Germinal center (tissue), 1 donor: ENCODE results near the gene ASPM.

ENCODE experiments used
- DNase-seq: peaks from one replicate; pipeline ENCODE4 v3.0.0; 2012; ENCODE audit warnings: mixed read lengths, low spot score

ASPM gene, protein sequence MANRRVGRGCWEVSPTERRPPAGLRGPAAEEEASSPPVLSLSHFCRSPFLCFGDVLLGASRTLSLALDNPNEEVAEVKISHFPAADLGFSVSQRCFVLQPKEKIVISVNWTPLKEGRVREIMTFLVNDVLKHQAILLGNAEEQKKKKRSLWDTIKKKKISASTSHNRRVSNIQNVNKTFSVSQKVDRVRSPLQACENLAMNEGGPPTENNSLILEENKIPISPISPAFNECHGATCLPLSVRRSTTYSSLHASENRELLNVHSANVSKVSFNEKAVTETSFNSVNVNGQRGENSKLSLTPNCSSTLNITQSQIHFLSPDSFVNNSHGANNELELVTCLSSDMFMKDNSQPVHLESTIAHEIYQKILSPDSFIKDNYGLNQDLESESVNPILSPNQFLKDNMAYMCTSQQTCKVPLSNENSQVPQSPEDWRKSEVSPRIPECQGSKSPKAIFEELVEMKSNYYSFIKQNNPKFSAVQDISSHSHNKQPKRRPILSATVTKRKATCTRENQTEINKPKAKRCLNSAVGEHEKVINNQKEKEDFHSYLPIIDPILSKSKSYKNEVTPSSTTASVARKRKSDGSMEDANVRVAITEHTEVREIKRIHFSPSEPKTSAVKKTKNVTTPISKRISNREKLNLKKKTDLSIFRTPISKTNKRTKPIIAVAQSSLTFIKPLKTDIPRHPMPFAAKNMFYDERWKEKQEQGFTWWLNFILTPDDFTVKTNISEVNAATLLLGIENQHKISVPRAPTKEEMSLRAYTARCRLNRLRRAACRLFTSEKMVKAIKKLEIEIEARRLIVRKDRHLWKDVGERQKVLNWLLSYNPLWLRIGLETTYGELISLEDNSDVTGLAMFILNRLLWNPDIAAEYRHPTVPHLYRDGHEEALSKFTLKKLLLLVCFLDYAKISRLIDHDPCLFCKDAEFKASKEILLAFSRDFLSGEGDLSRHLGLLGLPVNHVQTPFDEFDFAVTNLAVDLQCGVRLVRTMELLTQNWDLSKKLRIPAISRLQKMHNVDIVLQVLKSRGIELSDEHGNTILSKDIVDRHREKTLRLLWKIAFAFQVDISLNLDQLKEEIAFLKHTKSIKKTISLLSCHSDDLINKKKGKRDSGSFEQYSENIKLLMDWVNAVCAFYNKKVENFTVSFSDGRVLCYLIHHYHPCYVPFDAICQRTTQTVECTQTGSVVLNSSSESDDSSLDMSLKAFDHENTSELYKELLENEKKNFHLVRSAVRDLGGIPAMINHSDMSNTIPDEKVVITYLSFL (N-terminal part only)

GRCh38 chr1:197146101-197147095, at the start of gene ASPM:
TSS of gene ASPM (minus strand) at chr1:197146669. CDS start at chr1:197146437, 232 bp downstream.
- DNase-seq: peak; percentile 93

DNA sequence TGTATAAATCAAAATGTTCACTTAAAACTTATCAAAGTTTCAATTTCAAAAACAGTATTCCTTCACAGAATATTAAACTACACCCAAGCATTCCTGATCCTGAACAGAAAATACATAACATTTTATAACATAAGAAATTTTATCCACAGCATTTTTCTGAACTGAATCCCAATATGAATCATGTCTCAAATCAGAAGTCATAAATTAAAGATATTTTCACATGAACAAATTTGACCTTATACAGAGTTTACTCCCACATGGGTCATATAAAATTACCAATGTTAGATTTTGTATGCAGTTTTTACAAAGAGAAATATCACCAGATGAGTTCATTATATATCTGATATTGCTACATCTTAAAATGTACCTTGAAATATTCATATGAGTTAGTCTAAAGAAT, 48.6 kb upstream of the ASPM start:
- no peak for DNase-seq

DNA sequence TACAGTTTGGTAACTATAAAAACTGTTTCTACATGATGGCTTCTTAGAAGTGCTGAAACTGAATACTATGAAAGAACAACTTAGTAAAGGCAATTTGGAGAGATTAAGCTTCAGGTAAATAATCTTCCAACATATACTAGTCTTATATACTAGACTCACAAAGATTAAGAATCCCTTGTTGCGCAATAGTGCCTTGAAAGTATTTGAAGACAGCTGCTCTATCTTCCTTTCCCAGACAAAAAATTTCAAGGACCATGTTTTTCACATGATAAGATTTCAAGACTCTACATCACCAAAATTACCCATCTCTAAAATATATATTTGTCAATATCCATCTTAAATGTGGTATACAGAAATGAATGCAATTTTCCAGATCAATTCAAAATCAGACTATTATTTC, 37.7 kb upstream of the ASPM start:
- no peak for DNase-seq

- no peak for DNase-seq
Observed at GRCh38 chr1:197183195-197183748, 36.8 kb upstream of the ASPM start.

DNA sequence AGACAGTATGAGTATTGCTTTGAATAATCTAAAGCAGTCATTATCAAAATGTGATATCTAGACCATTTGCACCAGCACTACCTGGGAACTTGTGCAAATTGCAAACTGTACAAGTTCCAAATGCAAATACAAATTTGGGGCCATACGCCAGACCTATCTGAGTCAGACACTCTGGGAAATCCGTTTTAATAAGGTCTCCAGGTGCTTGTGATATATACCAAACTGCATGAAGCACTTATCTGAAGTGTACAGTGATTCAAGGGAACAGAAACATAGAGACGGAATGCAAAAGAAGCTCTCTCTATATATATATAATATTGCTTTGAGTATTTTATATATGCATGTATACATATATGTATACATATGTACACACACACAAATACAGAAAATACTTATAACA, 36.2 kb upstream of the ASPM start:
- DNase-seq: no peak

- peak; percentile 19 for DNase-seq
Observed at GRCh38 chr1:197181982-197182381, 35.5 kb upstream of the ASPM start.

DNA sequence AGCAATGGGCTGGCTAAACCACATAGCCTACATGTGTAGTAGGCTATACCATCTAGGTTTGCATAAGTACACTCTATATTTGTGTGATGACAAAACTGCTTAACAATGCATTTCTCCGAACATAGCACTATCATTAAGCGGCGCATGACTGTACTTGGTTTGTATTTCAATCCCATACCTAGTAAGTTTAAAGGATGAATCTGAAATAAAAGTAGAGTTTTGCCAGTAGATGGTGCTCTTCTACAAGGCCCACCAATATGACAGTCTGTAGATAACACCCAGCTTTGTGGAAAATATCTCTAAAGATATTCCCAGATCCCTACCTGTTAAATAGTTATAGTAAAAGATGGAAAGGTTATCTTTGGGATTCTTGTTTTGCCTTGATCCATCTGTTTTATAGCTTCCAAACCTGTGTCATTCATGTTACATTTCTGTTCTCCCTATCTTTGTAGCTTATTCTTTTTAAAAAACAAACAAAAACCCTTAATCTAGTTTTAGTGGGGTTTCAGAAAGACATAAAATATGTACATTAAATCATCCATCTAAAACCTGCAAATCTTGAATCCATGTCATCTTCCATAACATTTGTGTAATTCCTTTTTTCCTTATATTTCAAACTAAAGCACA, 33.9 kb upstream of the ASPM start:
- DNase-seq: peak; percentile 9

DNA sequence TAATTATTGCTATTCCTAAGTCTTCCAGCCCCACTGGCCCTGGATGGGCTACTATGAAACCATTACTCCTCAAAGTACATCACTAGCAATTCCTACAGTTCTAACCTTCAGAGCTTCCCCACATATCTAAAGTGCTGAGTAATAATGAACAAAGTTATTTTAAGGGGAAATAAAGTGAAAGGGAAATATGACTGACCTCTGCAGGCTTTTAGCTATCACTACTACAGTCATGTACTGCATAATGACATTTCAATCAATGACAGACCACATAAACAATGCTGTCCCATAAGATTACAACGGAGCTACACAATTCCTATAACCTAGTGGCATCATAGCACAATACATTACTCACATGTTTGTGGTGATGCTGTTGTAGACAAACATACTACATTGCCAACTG, 32.5 kb upstream of the ASPM start:
- DNase-seq: no peak

- no peak for DNase-seq
Observed at GRCh38 chr1:197174818-197175217, 28.3 kb upstream of the ASPM start.

DNA sequence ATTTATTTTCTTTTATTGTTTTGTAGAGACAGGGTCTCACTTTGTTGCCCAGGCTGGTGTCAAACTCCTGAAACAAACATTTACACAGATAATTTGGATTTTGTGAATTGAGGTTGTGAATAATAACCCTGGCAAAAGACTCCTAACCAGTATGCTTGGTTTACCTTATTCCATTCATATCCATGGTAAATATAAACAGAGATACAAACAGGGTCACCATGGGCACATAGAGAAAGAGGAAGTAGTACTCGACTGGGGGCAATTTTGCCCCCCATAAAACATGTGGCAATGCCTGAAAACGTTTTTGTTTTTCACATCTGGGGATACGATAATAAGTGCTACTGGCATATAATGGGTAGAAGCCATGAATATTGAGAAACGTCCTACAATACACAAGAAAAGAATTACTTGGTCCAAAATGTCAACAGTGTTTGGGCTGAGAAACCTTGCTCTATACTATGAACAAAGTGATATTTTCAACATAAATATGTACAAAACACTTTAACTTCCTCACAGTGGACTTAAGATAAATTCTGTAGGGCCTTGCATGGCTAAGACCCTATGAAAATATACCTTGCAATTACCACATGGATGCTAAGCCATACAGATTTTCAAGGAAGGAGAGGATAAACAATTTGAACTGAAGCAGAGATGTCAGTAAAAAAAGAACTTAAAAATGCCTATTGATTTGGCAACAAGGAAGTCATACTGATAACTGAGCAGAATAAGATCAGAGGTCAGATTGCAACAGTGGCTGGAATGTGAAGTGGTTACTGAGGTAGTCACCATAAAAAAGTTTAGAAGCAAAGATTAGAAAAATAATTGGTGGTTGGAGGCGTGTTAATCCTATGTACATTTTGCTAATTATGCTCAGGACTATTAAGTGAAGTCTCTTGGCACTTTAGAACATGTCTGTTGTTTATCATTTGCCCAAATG, 27.4 kb upstream of the ASPM start:
- DNase-seq: no peak

DNA sequence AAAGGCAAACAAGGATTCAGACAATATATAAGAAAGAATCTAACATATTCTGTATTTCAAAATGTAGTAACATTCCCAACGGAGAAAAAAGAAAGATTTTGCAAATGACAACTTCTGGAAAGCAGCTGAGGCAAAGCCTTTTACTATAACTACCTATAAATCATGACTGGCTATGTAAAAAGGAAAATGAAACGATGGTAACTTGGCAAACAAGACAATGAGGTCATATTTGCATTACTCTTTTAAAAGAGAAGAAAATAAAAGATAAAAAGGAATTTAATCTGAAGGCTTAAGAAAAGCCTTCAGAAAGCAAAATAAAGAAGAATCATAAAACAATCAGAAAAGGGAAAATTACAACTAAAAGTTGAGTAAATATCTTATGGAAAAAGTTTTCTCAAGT, 25.1 kb upstream of the ASPM start:
- no peak for DNase-seq

GRCh38 chr1:197170538-197170937, 24.1 kb upstream of the ASPM start:
- DNase-seq: no peak

DNA sequence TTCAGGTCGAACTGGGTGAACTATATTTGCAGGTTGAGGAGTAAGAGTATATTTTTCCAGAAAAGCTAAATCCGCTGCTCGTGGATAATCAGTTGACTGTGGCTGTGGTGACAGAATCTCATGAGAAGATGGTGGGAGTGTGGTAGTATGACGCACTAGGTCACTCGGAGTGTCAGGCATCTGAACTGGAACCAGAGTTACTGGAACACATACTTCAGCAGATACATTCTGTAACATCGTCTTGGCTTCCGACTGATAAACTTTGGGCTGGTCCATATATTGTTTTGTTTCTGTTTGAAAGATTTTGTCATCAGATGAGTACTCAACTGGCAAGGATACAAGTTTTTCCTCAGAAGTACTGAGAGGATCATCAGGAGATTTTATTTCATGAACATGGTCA, 13.0 kb upstream of the ASPM start:
- DNase-seq: no peak

DNA sequence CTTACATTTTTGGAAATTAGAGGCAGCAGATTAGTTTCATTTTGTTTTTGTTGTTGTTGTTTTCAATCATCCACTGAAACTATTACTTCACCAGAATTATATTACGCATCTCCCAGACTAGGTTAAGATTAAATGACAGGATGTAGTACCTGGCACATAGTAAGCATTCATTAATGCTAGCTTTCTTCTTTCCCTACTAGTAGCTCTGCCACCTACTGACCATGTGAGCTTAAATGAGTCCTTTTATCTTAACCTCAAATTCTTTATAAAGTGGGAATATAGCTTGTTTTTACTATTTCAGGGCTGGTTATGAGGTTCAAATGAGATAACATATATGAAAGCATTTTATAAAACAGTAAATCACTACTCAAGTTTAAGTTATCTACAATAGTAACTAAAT, 10.2 kb upstream of the ASPM start:
- DNase-seq: no peak

- no peak for DNase-seq
Observed at GRCh38 chr1:197152662-197153061, 6.2 kb upstream of the ASPM start.

DNA sequence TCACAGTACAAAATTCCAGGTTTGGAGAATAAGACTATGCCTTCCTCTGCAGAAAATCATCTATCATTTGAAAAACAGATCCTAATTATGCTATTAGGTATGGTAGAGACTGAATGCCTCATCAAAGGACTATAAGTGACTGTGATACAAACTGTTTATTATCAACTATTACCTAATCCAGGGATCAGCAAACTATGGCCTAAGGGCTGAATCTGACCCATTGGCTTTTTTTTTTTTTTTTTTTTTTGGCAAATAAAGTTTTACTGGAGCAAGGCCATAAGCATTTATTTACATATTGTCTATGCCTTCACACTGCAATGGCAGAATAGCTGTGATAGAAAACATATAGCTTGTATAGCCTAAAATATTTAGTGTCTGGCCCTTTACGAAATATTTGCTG, 4.7 kb upstream of the ASPM start:
- DNase-seq: no peak

GRCh38 chr1:197150336-197151005, 4.0 kb upstream of the ASPM start:
- no peak for DNase-seq

- no peak for DNase-seq
Observed at GRCh38 chr1:197149340-197149739, 2.9 kb upstream of the ASPM start.
